GM18868 (cell line): Measurements from ENCODE around the gene SEC14L5.

ENCODE experiments used
- ATAC-seq: cut with Tn5 transposase; IDR thresholded peaks from one replicate; pipeline ENCODE4 v1.9.1; 2021; ENCODE audit warnings: mild to moderate bottlenecking, moderate library complexity; ENCODE audit not compliant: unreplicated experiment

Gene SEC14L5

GRCh38 chr16:4982056-4982867 lies 24.1 kb downstream of the SEC14L5 start:
- no peak for ATAC-seq

DNA sequence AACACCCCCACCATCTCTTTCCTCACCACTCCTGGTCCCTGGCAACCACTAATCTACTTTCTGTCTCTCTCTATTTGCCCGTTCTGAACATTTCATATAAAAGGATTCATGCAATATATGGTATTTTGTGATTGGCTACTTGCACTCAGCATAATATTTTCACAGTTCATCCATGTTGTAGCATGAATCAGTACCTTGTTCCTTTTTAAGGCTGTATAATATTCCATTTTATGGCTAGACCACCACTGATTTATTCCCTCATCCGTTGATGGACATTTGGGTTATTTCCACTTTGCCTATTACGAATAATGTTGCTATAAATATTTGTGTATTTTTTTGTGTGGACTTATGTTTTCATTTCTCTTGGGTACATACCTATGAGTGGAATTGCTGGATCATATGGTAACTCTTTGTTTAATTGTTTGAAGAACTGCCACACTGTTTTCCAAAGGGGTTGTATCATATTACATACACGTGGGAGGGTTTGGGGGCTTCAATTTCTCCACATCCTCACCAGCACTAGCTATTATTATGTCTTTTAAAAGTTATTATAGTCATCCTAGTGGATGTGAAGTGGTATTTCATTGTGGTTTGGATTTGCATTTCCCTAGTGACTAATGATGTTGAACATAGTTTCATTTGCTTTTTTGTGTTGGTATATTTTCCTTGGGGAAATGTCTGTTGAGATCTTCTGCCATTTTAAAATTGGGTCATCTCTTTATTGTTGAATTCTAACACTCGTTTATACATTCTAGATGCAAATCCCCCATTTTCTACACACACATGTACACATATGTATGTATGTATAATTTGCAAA lies 26.3 kb downstream of the SEC14L5 start:
- ATAC-seq = no peak

- ATAC-seq = no peak
Measured at GRCh38 chr16:4987250-4987579, 29.1 kb downstream of the SEC14L5 start.

- no peak for ATAC-seq
Measured at GRCh38 chr16:4987580-4988374, 29.6 kb downstream of the SEC14L5 start.

- ATAC-seq = no peak
Measured at GRCh38 chr16:4988647-4989046, 30.5 kb downstream of the SEC14L5 start.

GRCh38 chr16:4989391-4990006 lies 31.4 kb downstream of the SEC14L5 start:
- ATAC-seq = no peak

DNA sequence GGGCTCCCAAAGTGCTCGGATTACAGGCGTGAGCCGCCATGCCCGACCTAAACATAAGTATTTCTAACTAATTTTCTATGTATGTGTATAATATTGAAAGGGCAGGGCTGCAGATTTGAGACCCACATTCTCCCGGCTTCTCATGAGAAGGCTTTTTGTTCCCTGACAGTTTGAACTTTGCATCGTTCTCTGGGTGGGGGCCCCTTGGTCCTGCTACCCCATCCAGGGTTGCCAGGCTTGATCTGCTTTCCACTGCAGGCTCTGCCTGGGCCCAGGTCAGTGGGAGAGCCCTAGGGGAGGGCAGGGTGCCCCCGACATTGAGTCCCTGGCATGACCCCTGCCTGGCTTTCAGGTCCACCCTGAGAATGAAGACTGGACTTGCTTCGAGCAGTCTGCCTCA lies 32.3 kb downstream of the SEC14L5 start:
- ATAC-seq = no peak

DNA sequence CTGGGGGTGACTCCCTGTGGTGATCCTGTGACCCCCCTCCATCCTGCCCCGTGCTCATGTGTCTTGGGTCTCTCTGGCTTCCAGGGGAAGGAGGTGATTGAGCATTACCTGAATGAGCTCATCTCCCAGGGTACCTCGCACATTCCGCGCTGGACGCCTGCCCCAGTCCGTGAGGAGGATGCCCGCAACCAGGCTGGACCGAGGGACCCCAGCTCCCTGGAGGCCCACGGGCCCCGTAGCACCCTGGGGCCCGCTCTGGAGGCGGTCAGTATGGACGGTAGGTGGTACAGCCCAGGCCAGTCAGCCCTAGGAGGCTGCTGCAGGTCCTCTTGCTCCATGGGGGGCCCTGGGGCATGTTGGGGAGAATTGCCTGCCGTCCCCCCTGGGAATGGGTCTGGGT lies 33.6 kb downstream of the SEC14L5 start:
- no peak for ATAC-seq

DNA sequence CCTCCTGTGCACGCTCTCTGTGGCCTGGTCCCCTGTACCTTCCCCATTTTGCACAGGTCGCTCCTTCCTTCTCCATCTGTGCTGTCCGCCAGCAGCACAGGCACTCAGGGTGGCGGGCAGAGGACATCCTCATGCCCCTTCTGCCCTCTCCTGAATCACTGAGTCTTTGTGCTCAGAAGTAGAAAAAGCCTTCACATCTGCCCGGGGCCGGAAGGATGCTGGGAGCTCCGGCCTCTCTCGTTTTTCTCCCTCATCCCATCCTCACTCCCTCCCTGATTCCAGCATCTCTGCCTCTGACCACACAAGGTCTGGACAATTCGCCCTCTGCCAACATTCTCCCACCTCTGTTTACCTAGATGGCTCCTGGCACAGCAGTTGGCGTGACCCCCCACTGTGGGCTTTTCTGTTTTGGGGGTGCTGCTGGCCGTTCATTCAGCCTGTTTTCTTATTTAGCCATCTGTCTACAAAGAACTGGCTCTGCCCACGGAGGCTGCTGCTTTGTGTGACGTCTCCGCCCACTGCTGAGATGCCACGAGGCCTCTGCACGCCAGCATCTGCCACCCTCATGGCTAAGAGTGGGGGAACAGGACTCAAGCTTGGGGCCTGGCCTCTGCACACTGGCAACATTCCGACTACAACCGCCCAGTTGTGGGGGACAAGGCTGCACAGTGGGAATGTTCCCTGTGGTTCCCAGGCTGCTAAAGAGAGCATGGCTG lies 36.7 kb downstream of the SEC14L5 start:
- no peak for ATAC-seq

GRCh38 chr16:5000573-5001001 lies 42.5 kb downstream of the SEC14L5 start:
- ATAC-seq = no peak

DNA sequence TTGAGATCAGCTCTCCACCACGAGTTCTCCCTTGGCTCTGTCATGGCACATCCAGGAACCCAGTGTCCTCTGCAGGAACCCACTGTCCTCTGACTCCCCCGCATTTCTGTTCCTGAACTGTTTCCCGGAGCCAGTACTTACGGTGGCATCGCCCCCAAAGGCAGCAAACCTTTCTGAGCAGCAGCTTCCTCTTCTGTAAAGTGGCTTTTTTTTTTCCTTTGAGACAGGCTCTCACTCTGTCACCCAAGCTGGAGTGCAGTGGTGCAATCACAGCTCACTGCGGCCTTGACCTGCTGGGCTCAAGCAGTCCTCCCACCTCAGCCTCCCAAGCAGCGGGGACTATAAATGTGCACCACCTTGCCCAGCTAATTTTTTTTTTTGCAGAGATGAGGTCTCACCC lies 43.4 kb downstream of the SEC14L5 start:
- no peak for ATAC-seq

GRCh38 chr16:5001986-5002385 lies 43.9 kb downstream of the SEC14L5 start:
- ATAC-seq = no peak

GRCh38 chr16:5002699-5003143 lies 44.6 kb downstream of the SEC14L5 start:
- no peak for ATAC-seq

DNA sequence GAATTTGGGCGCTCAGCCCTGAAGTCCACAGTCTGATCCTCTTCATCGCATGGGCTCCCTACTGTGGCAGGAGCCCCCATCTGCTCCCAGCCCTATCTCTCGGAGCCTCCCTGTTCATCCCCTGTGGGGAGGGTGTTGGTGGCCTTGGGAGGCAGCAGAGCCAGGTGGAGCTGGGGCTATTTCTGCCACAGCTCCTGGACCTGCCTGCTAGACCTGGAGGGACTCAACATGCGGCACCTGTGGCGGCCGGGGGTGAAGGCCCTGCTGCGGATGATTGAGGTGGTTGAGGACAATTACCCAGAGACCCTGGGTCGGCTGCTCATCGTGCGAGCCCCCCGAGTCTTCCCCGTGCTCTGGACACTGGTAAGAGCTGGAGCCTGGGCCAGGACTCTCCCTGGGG lies 45.1 kb downstream of the SEC14L5 start:
- no peak for ATAC-seq

DNA sequence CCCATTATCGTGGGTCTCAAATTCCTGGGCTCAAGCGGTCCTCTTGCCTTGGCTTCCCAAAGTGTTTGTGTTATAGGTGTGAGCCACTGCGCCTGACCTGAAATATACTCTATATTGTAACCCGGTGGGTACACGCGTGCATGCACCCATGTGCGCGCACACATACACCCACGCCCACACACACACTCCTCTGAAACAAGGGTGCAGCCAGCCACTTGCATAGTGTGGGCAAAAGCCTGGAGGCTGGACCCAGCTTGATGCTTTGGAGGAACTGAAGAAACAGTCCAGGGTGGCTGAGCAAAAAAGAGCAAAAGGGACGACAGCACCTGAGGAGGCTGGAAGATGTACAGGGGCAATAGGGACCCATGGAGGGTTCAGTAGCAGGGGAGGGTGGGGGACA lies 45.7 kb downstream of the SEC14L5 start:
- ATAC-seq = no peak

GRCh38 chr16:5004311-5004710 lies 46.2 kb downstream of the SEC14L5 start:
- no peak for ATAC-seq

DNA sequence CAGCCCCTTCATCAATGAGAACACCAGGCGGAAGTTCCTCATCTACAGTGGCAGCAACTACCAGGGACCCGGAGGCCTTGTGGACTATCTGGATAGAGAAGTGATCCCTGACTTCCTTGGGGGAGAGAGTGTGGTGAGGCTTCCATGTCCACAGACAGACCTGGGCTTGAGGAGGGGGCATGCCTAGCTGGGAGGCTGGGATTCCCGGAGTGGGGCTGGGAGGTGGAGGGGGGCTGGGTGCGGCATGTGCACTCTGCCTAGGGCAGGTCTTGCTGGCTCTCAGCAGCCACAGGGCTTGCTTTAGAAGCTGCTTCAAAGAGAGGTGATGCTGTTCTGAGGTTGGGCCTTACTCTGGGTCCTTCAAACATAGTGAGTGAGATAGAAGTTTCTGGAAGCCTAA lies 47.8 kb downstream of the SEC14L5 start:
- ATAC-seq = no peak

- ATAC-seq = no peak
Measured at GRCh38 chr16:5006348-5007193, 48.4 kb downstream of the SEC14L5 start.

DNA sequence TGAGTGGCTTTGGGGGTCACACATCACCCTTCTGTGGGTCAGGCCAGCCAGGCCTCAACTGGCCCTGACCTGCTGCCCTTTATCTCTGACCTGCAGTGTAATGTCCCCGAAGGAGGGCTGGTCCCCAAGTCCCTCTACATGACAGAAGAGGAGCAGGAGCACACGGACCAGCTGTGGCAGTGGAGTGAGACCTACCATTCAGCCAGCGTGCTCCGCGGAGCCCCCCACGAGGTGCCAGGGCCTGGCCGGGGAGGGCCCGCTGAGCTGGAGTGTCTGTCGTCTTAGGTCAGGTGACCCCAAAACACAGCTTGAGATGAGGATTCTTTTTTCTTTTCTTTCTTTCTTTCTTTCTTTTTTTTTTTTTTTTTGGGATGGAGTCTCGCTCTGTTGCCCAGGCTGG lies 49.1 kb downstream of the SEC14L5 start:
- no peak for ATAC-seq
